Tibial nerve (tissue), 4 donors: ENCODE measurements around the gene SLITRK2. TPM values are rescaled to one million over a fixed set of nuclear protein-coding genes. Genes with fewer than 3 reads are reported as not detected.

ENCODE experiments used
- DNase-seq, 2 donors: peaks; one replicate each; pipeline ENCODE4 v3.0.0-alpha.2; 2019; ENCODE audit warnings: low spot score in 2 of 2
- H3K27ac ChIP-seq, 4 donors: fragments of 200-600 bp; sonication (generic) in 3 of 4; one replicate each; pipeline ENCODE4 v1.5.1; 2017 to 2019; ENCODE audit warnings: mild to moderate bottlenecking in 1 of 4
- H3K27me3 ChIP-seq, 2 donors: fragments of 200-600 bp; sonication (generic) in 1 of 2; one replicate each; pipeline versions ENCODE4 v1.5.1 to v1.6.0; 2017 to 2019
- H3K36me3 ChIP-seq, 3 donors: fragments of 200-600 bp; sonication (generic); one replicate each; pipeline ENCODE4 v1.5.1; 2018 to 2019
- H3K4me1 ChIP-seq, 4 donors: fragments of 200-600 bp; sonication (generic) in 3 of 4; one replicate each; pipeline ENCODE4 v1.5.1; 2017 to 2019
- H3K4me3 ChIP-seq, 4 donors: fragments of 200-600 bp; sonication (generic) in 3 of 4; one replicate each; pipeline ENCODE4 v1.5.1; 2017 to 2019; ENCODE audit warnings: mild to moderate bottlenecking in 1 of 4, moderate library complexity in 1 of 4
- H3K9me3 ChIP-seq, 4 donors: fragments of 200-600 bp; sonication (generic) in 3 of 4; one replicate each; pipeline ENCODE4 v1.5.1; 2017 to 2019
- CTCF ChIP-seq, 5 experiments: fragments of 200-600 bp in 3 of 5; fragments of 450-650 bp in 2 of 5; sonication (generic) in 3 of 5; IDR thresholded peaks; one replicate each; pipeline ENCODE4 v1.5.1; 2016 to 2019; ENCODE audit warnings: antibody characterized with exemption in 5 of 5, mild to moderate bottlenecking in 3 of 5, moderate library complexity in 2 of 5
- EP300 ChIP-seq, 2 donors: sonication (generic); formaldehyde crosslinking; IDR thresholded peaks; one replicate each; pipeline ENCODE4 v1.6.1; 2017; ENCODE audit warnings: antibody characterized with exemption in 2 of 2, mild to moderate bottlenecking in 1 of 2
- POLR2A ChIP-seq, 2 donors: fragments of 450-650 bp; IDR thresholded peaks; one replicate each; pipeline ENCODE4 v1.6.1; 2017; ENCODE audit warnings: antibody characterized with exemption in 2 of 2, mild to moderate bottlenecking in 2 of 2, moderate library complexity in 2 of 2
- WGBS, 2 donors: methylation state at CpG; one replicate each; pipeline ENCODE4 v1.1.5; 2018; 5-methylcytosine and 5-hydroxymethylcytosine counted together
- total RNA-seq, 4 donors: library from RNA; depleted of rRNA; stranded (reverse); fragments of >200 nt; gene quantifications; one replicate each; pipeline ENCODE4 v1.1.0, GENCODE V29; 2016

SLITRK2 gene
- total RNA-seq, 4 donors from 2014 or later: 2.7 to 6.9 (median 5.3) TPM

- H3K36me3 ChIP-seq: no peaks in the 10 kb centered on the region
- peak overlapping the region; percentile 3 to 87 (median 38) for H3K27ac ChIP-seq
- DNase-seq: no peak
- no peaks in the 10 kb centered on the region for H3K9me3 ChIP-seq
- TF ChIP-seq EP300 (IDR thresholded peaks at IDR 0.05): no peak
- no peak for TF ChIP-seq CTCF (IDR thresholded peaks at IDR 0.05)
- TF ChIP-seq POLR2A (IDR thresholded peaks at IDR 0.05): no peak
- 6 to 31% methylated on average over 20 of the region's 20 CpGs for WGBS, 2 donors
- peaks cover 0 to 22% of the 10 kb centered on the region in 2 donors for H3K27me3 ChIP-seq
- peak overlapping the region in 3 of 4 donors; percentile 26 to 57 (median 29) for H3K4me3 ChIP-seq
- H3K4me1 ChIP-seq: peaks cover 0 to 7% (median 0%) of the 10 kb centered on the region in 4 donors
These were observed 871 bp upstream of the SLITRK2 start for GRCh38 chrX:145816601-145817315.

- H3K27ac ChIP-seq: peak overlapping the region; percentile 32 to 87 (median 64)
- peaks cover 0 to 7% (median 0%) of the 10 kb centered on the region in 4 donors for H3K4me1 ChIP-seq
- no peak for TF ChIP-seq POLR2A (IDR thresholded peaks at IDR 0.05)
- TF ChIP-seq EP300 (IDR thresholded peaks at IDR 0.05): no peak
- no peak for TF ChIP-seq CTCF (IDR thresholded peaks at IDR 0.05)
- no peak for DNase-seq
- H3K9me3 ChIP-seq: no peaks in the 10 kb centered on the region
- 5 to 36% methylated on average over 16 to 51 of the region's 70 CpGs for WGBS, 2 donors
- H3K4me3 ChIP-seq: peak overlapping the region; percentile 24 to 57 (median 41)
- H3K27me3 ChIP-seq: peaks cover 0 to 35% of the 10 kb centered on the region in 2 donors
- H3K36me3 ChIP-seq: no peaks in the 10 kb centered on the region
These were observed 821 bp downstream of the SLITRK2 start for GRCh38 chrX:145818186-145819113.

- TF ChIP-seq EP300 (IDR thresholded peaks at IDR 0.05) (no peak), POLR2A (IDR thresholded peaks at IDR 0.05) (no peak), CTCF (IDR thresholded peaks at IDR 0.05) (no peak)
- DNase-seq: no peak
- Histone ChIP-seq H3K9me3 (no peaks in the 10 kb centered on the region), H3K27ac (no peak overlapping the region), H3K36me3 (no peaks in the 10 kb centered on the region), H3K4me3 (no peak overlapping the region), H3K27me3 (peaks cover 0 to 35% of the 10 kb centered on the region in 2 donors), H3K4me1 (peaks cover 0 to 7% (median 0%) of the 10 kb centered on the region in 4 donors)
- 46% methylated on average over 1 of the region's 1 CpG; no CpG with 5 or more reads in 1 of the 2 donors for WGBS, 2 donors
These were observed 3.2 kb downstream of the SLITRK2 start for GRCh38 chrX:145820825-145821224.

- DNase-seq: no peak
- no peaks in the 10 kb centered on the region for H3K36me3 ChIP-seq
- no peak for TF ChIP-seq POLR2A (IDR thresholded peaks at IDR 0.05)
- TF ChIP-seq EP300 (IDR thresholded peaks at IDR 0.05): no peak
- no peak for TF ChIP-seq CTCF (IDR thresholded peaks at IDR 0.05)
- peak overlapping the region in 2 of 4 donors; percentile 0 to 30 for H3K4me3 ChIP-seq
- peaks cover 0 to 7% (median 0%) of the 10 kb centered on the region in 4 donors for H3K4me1 ChIP-seq
- H3K9me3 ChIP-seq: no peaks in the 10 kb centered on the region
- H3K27me3 ChIP-seq: peaks cover 0 to 35% of the 10 kb centered on the region in 2 donors
- 0 to 26% methylated on average over 9 to 28 of the region's 30 CpGs for WGBS, 2 donors
- peak overlapping the region in 2 of 4 donors; percentile 1 to 52 for H3K27ac ChIP-seq
These were observed 3.8 kb downstream of the SLITRK2 start for GRCh38 chrX:145821291-145821897.
